ENCODE results near the gene SLIT3.

Gene SLIT3

GRCh38 chr5:168974082-168974481, 326.9 kb downstream of the SLIT3 start:
- no peak for TF ChIP-seq PATZ1 (CRISPR knock-in tag; IDR thresholded peaks at IDR 0.05; ENCODE audit: borderline replicate concordance)
- no peak for TF ChIP-seq CSDC2 (CRISPR knock-in tag; IDR thresholded peaks at IDR 0.05)
- no peak for TF ChIP-seq PPARA (CRISPR knock-in tag; IDR thresholded peaks at IDR 0.05; ENCODE audit: borderline replicate concordance)
- TF ChIP-seq ZNF70 (CRISPR knock-in tag; IDR thresholded peaks at IDR 0.05), result no peak
- TF ChIP-seq ISL1 (CRISPR knock-in tag; IDR thresholded peaks at IDR 0.05), result no peak
- TF ChIP-seq ARNTL (CRISPR knock-in tag; IDR thresholded peaks at IDR 0.05; ENCODE audit: borderline replicate concordance, low read depth), result no peak
- no peak for TF ChIP-seq ZC3H10 (CRISPR knock-in tag; IDR thresholded peaks at IDR 0.05)
- TF ChIP-seq RARB (CRISPR knock-in tag; IDR thresholded peaks at IDR 0.05), result no peak
- no peak for TF ChIP-seq ZFP30 (CRISPR knock-in tag; IDR thresholded peaks at IDR 0.05)
- TF ChIP-seq ZFP3 (CRISPR knock-in tag; IDR thresholded peaks at IDR 0.05), result no peak
- TF ChIP-seq TOX (CRISPR knock-in tag; IDR thresholded peaks at IDR 0.05; ENCODE audit: borderline replicate concordance), result no peak
- no peak for ATAC-seq

- ATAC-seq, result no peak
- no peak for TF ChIP-seq RARB (CRISPR knock-in tag; IDR thresholded peaks at IDR 0.05)
- no peak for TF ChIP-seq OSR1 (CRISPR knock-in tag; IDR thresholded peaks at IDR 0.05)
- TF ChIP-seq ZFP30 (CRISPR knock-in tag; IDR thresholded peaks at IDR 0.05), result no peak
- TF ChIP-seq ZNF70 (CRISPR knock-in tag; IDR thresholded peaks at IDR 0.05), result no peak
- TF ChIP-seq ZC3H10 (CRISPR knock-in tag; IDR thresholded peaks at IDR 0.05), result no peak
- TF ChIP-seq, protein P1, sequence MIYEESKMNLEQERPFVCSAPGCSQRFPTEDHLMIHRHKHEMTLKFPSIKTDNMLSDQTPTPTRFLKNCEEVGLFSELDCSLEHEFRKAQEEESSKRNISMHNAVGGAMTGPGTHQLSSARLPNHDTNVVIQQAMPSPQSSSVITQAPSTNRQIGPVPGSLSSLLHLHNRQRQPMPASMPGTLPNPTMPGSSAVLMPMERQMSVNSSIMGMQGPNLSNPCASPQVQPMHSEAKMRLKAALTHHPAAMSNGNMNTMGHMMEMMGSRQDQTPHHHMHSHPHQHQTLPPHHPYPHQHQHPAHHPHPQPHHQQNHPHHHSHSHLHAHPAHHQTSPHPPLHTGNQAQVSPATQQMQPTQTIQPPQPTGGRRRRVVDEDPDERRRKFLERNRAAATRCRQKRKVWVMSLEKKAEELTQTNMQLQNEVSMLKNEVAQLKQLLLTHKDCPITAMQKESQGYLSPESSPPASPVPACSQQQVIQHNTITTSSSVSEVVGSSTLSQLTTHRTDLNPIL (CRISPR knock-in tag; IDR thresholded peaks at IDR 0.05; ENCODE audit: low read depth), result no peak
- TF ChIP-seq TCF4 (CRISPR knock-in tag; IDR thresholded peaks at IDR 0.05; ENCODE audit: borderline replicate concordance), result no peak
- TF ChIP-seq ZFP3 (CRISPR knock-in tag; IDR thresholded peaks at IDR 0.05), result no peak
Measured at GRCh38 chr5:168972731-168973130, 328.2 kb downstream of the SLIT3 start.

GRCh38 chr5:168971100-168971499, 329.8 kb downstream of the SLIT3 start:
- ATAC-seq, result no peak
- TF ChIP-seq BACH2 (CRISPR knock-in tag; IDR thresholded peaks at IDR 0.05; ENCODE audit: borderline replicate concordance) (no peak), OSR1 (CRISPR knock-in tag; IDR thresholded peaks at IDR 0.05) (no peak), TOX (CRISPR knock-in tag; IDR thresholded peaks at IDR 0.05; ENCODE audit: borderline replicate concordance) (no peak), GLIS3 (CRISPR knock-in tag; IDR thresholded peaks at IDR 0.05) (no peak), TSHZ2 (CRISPR knock-in tag; IDR thresholded peaks at IDR 0.05) (no peak), PATZ1 (CRISPR knock-in tag; IDR thresholded peaks at IDR 0.05; ENCODE audit: borderline replicate concordance) (no peak), ZNF8 (CRISPR knock-in tag; IDR thresholded peaks at IDR 0.05) (no peak), ARNTL (CRISPR knock-in tag; IDR thresholded peaks at IDR 0.05; ENCODE audit: borderline replicate concordance, low read depth) (no peak), CSDC2 (CRISPR knock-in tag; IDR thresholded peaks at IDR 0.05) (no peak), SNAI2 (CRISPR knock-in tag; IDR thresholded peaks at IDR 0.05) (no peak), ISL1 (CRISPR knock-in tag; IDR thresholded peaks at IDR 0.05) (no peak)
- TF ChIP-seq, protein P2, sequence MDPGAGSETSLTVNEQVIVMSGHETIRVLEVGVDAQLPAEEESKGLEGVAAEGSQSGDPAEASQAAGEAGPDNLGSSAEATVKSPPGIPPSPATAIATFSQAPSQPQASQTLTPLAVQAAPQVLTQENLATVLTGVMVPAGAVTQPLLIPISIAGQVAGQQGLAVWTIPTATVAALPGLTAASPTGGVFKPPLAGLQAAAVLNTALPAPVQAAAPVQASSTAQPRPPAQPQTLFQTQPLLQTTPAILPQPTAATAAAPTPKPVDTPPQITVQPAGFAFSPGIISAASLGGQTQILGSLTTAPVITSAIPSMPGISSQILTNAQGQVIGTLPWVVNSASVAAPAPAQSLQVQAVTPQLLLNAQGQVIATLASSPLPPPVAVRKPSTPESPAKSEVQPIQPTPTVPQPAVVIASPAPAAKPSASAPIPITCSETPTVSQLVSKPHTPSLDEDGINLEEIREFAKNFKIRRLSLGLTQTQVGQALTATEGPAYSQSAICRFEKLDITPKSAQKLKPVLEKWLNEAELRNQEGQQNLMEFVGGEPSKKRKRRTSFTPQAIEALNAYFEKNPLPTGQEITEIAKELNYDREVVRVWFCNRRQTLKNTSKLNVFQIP (CRISPR knock-in tag; IDR thresholded peaks at IDR 0.05; ENCODE audit: borderline replicate concordance, low read depth), result no peak
- TF ChIP-seq, protein P3, sequence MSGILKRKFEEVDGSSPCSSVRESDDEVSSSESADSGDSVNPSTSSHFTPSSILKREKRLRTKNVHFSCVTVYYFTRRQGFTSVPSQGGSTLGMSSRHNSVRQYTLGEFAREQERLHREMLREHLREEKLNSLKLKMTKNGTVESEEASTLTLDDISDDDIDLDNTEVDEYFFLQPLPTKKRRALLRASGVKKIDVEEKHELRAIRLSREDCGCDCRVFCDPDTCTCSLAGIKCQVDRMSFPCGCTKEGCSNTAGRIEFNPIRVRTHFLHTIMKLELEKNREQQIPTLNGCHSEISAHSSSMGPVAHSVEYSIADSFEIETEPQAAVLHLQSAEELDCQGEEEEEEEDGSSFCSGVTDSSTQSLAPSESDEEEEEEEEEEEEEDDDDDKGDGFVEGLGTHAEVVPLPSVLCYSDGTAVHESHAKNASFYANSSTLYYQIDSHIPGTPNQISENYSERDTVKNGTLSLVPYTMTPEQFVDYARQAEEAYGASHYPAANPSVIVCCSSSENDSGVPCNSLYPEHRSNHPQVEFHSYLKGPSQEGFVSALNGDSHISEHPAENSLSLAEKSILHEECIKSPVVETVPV (CRISPR knock-in tag; IDR thresholded peaks at IDR 0.05), result no peak

All from SK-N-SH treated with all-trans-retinoic acid at 6 μM for 48 hours (cell line).